K562 (cell line): ENCODE results near the gene NTSR1. TPM values are rescaled to one million over a fixed set of nuclear protein-coding genes. Genes with fewer than 3 reads are reported as not detected.

Source experiments
- ATAC-seq: fragments of 200-7000 bp; cut with Tn5 transposase; 3 replicates; pipeline ENCODE4 v1.9.1; 2020; ENCODE audit warnings: moderate library complexity
- BruUV-seq: library from RNA; stranded (reverse); fragments of 400-500 nt; replicated peaks from 2 replicates; lab custom pipeline; 2021; lab: Mats Ljungman, UMichigan
- CTCF ChIA-PET: fragments of 300-600 bp; formaldehyde crosslinking; extraction: SDS; loops from one replicate; lab custom pipeline; 2021; ENCODE audit warnings: low intra/inter-chr PET ratio; lab: Yijun Ruan, JAX
- POLR2A ChIA-PET: fragments of 300-600, 350-650 bp; sonication (Branson Sonifier 250); formaldehyde crosslinking; extraction: SDS; loops from one replicate; lab custom pipeline; 2021; ENCODE audit warnings: antibody characterized with exemption, inconsistent platforms; lab: Yijun Ruan, JAX
- DNase-seq, 4 experiments: peaks; one replicate each; pipeline versions ENCODE4 v3.0.0 to v3.0.0-alpha.2; 2011 to 2018; ENCODE audit warnings: low spot score in 3 of 4, mixed read lengths in 3 of 4; ENCODE audit errors: extremely low read depth in 1 of 4
- FAIRE-seq: peaks from 2 replicates; lab custom pipeline; 2011; peaks lifted over from hg19 to GRCh38; lab: Jason Lieb, UNC
- H2AFZ ChIP-seq: 2 replicates; pipeline ENCODE4 v1.6.0; 2011; ENCODE audit warnings: low read depth, low read length, control low read depth, inconsistent platforms
- H3K27ac ChIP-seq: fragments of 200-600 bp; 3 replicates; pipeline ENCODE4 v1.8.0; 2011; ENCODE audit warnings: low read depth, mild to moderate bottlenecking, control low read depth, inconsistent platforms, low read length, moderate library complexity, mixed read lengths; ENCODE audit errors: extremely low read depth
- H3K27me3 ChIP-seq, 2 experiments: fragments of 300-600 bp in 1 of 2; 2 replicates in 1 of 2; 3 replicates in 1 of 2; pipeline versions ENCODE4 v1.6.0 to v1.8.0; 2011; ENCODE audit warnings: inconsistent platforms in 2 of 2, low read length in 2 of 2, mild to moderate bottlenecking in 1 of 2, mixed read lengths in 1 of 2, moderate library complexity in 1 of 2; ENCODE audit not compliant: control insufficient read depth in 2 of 2, insufficient read depth in 2 of 2
- H3K36me3 ChIP-seq: fragments of 300-600 bp; 3 replicates; pipeline ENCODE4 v1.8.0; 2011; ENCODE audit warnings: mild to moderate bottlenecking, low read length, inconsistent platforms; ENCODE audit not compliant: control insufficient read depth, insufficient read depth
- H3K4me1 ChIP-seq, 2 experiments: fragments of 200-600 bp in 1 of 2; replicated peaks in 1 of 2; 2 replicates in 1 of 2; 3 replicates in 1 of 2; pipeline versions ENCODE4 v1.5.1 to v1.8.0; 2011; ENCODE audit warnings: inconsistent platforms in 2 of 2, low read length in 2 of 2, mild to moderate bottlenecking in 1 of 2, mixed read lengths in 1 of 2, moderate library complexity in 1 of 2; ENCODE audit not compliant: control insufficient read depth in 2 of 2, insufficient read depth in 2 of 2
- H3K4me2 ChIP-seq: 2 replicates; pipeline ENCODE4 v1.6.1; 2011; ENCODE audit warnings: low read length, control low read depth, inconsistent platforms, mixed read lengths; ENCODE audit not compliant: insufficient read depth
- H3K4me3 ChIP-seq: fragments of 200-600 bp; sonication (generic), shearing (Covaris generic); 2 replicates; pipeline ENCODE4 v1.5.1; 2016; ENCODE audit warnings: control low read depth, inconsistent platforms
- H3K79me2 ChIP-seq: fragments of 200-600 bp; 3 replicates; pipeline ENCODE4 v1.8.0; 2011; ENCODE audit warnings: low read length, inconsistent platforms; ENCODE audit not compliant: control insufficient read depth, insufficient read depth
- H3K9ac ChIP-seq, 2 experiments: 2 replicates each; pipeline versions ENCODE4 v1.6.0 to v1.6.1; 2011; ENCODE audit warnings: low read depth in 2 of 2, low read length in 2 of 2, control low read depth in 1 of 2, inconsistent platforms in 1 of 2, mild to moderate bottlenecking in 1 of 2, mixed read lengths in 1 of 2; ENCODE audit not compliant: insufficient read depth in 1 of 2
- H3K9me1 ChIP-seq: one replicate; pipeline ENCODE4 v1.6.0; 2011; ENCODE audit warnings: inconsistent platforms, mild to moderate bottlenecking, low read length, moderate library complexity; ENCODE audit not compliant: control insufficient read depth, insufficient read depth
- H3K9me3 ChIP-seq: replicated peaks from 2 replicates; pipeline ENCODE4 v1.5.1; 2011; ENCODE audit warnings: low read depth, low read length, inconsistent platforms; ENCODE audit not compliant: control insufficient read depth, insufficient read depth
- H4K20me1 ChIP-seq: replicated peaks from 2 replicates; pipeline ENCODE4 v1.6.1; 2011; ENCODE audit warnings: low read length, inconsistent platforms, mixed read lengths; ENCODE audit not compliant: control insufficient read depth, insufficient read depth
- OTX1 ChIP-seq: fragments of 450-650 bp; formaldehyde crosslinking; IDR thresholded peaks from 2 replicates; pipeline ENCODE4 v1.4.0; 2022; ENCODE audit warnings: mild to moderate bottlenecking
- WGBS: fragments of 100-300 bp; shearing (Covaris generic); methylation state at CpG from one replicate; pipeline ENCODE4 v1.1.6; 2016; ENCODE audit warnings: low coverage, mixed read lengths; ENCODE audit not compliant: insufficient coverage; ENCODE audit errors: missing lambda C conversion rate; 5-methylcytosine and 5-hydroxymethylcytosine counted together
- in situ Hi-C: fragments of 300-500 bp; cut with MboI; formaldehyde crosslinking; loops from 4 replicates; pipeline ENCODE4 v1.15.0; 2018; ENCODE audit warnings: inconsistent platforms, mixed read lengths
- intact Hi-C: fragments of 100-400 bp; cut with micrococcal nuclease; formaldehyde crosslinking; loops from 2 replicates; pipeline ENCODE4 v1.14.2; 2022
- polyA plus RNA-seq, 8 experiments: library from polyadenylated mRNA; depleted of rRNA in 4 of 8; stranded (reverse) in 5 of 8; unstranded in 3 of 8; fragments of >200 nt; fragmentation: Nextera tagmentation in 2 of 8; fragmentation: Illumina TruSeq in 1 of 8; extraction: Ambion mirVana in 2 of 8; extraction: Trizol in 1 of 8; gene quantifications; 2 replicates each; pipeline versions ENCODE4 v1.2.1 to v1.2.3, GENCODE V29; 2011 to 2014; ENCODE audit warnings: inconsistent platforms in 1 of 8, missing spikeins in 1 of 8
- total RNA-seq, 7 experiments: library from RNA; depleted of rRNA in 6 of 7; stranded (reverse); fragments of >200 nt in 6 of 7; fragmentation: Illumina TruSeq in 2 of 7; extraction: Trizol in 2 of 7; gene quantifications; 2 replicates each; pipeline versions ENCODE4 v1.2.1 to v1.2.3, GENCODE V29; 2011 to 2021; ENCODE audit warnings: low replicate concordance in 1 of 7
- TF ChIP-seq, protein P1 (sequence below): fragments of 450-650 bp; formaldehyde crosslinking; IDR thresholded peaks from 2 replicates; pipeline ENCODE4 v1.4.0; 2020; ENCODE audit warnings: mild to moderate bottlenecking, moderate library complexity

Gene NTSR1
- total and polyA plus RNA-seq, 9 of the 15 experiments (the other 6 are each of a cell fraction or from before 2014, with no cell fraction given): 0.04 to 0.40 (median 0.13) TPM; not detected in 3

DNA sequence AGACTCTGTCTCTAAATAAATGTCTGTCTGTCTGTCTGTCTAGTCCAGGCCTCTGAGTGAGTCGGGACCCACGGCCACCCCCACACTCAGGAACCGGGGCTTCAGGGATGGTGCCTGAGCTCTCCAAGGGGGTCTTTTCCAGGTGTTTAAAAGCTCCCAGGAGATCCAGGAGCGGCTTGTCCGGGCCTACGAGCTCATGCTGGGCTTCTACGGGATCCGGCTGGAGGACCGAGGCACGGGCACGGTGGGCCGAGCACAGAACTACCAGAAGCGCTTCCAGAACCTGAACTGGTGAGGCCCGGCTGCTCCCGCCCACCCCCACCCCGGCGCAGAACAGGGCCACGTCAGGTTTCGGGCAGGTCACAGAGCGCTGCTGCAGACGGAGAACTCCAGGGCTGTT is 102.7 kb downstream of the NTSR1 start:
- Histone ChIP-seq H3K9me1 (no peaks in the 10 kb centered on the region), H4K20me1 (peaks cover 4% of the 10 kb centered on the region), H3K27ac (no peak overlapping the region), H3K9ac (no peak overlapping the region), H3K9me3 (no peaks in the 10 kb centered on the region), H3K4me3 (no peak overlapping the region), H3K79me2 (peaks cover 9% of the 10 kb centered on the region; the same call in 1 of the 3 replicates), H2AFZ (no peak overlapping the region), H3K27me3 (peaks cover 0 to 8% of the 10 kb centered on the region in 2 experiments; a peak in 2 of 5 replicates), H3K4me1 (peaks cover 3 to 74% of the 10 kb centered on the region in 2 experiments; a peak in 3 of 5 replicates), H3K4me2 (no peak overlapping the region), H3K36me3 (peaks cover 57% of the 10 kb centered on the region; the same call in 2 of the 3 replicates)
- ATAC-seq (no peak), DNase-seq (no peak), FAIRE-seq (no peak)
- WGBS: 91% methylated on average over 4 of the region's 21 CpGs
- intact Hi-C loops: no loop called here
- ChIA-PET CTCF (no interaction called here), POLR2A (no interaction called here)
- TF ChIP-seq OTX1 (CRISPR knock-in tag): no peak
- in situ Hi-C loops: no loop called here
- no TSS peak for BruUV-seq

DNA sequence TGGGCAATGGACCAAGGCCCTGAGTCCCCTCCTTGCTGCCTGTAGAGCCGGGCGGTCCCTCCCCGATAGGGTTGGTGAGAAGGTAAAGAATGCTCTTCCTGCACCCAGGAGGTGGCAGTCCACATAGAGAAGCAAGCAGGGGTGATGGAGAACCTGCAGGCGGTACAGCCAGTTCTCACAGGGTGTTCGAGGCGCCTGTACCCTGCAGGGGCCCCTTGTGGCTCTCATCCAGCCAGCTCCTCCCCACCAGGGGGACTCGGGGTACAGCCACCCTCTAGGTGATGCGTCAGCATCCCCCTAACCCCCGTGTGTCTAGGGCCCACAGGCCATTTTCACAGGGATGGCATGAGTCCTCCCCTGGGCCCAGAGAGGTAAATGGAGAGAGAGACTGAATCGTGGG is 103.1 kb downstream of the NTSR1 start:
- TF ChIP-seq, protein P1, sequence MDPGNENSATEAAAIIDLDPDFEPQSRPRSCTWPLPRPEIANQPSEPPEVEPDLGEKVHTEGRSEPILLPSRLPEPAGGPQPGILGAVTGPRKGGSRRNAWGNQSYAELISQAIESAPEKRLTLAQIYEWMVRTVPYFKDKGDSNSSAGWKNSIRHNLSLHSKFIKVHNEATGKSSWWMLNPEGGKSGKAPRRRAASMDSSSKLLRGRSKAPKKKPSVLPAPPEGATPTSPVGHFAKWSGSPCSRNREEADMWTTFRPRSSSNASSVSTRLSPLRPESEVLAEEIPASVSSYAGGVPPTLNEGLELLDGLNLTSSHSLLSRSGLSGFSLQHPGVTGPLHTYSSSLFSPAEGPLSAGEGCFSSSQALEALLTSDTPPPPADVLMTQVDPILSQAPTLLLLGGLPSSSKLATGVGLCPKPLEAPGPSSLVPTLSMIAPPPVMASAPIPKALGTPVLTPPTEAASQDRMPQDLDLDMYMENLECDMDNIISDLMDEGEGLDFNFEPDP (CRISPR knock-in tag): no peak
- WGBS: 82% methylated on average over 9 of the region's 10 CpGs
- in situ Hi-C loops (no loop called here), intact Hi-C loops (no loop called here)
- H3K9me3 ChIP-seq: no peaks in the 10 kb centered on the region
- H3K4me1 ChIP-seq: peaks cover 3 to 75% of the 10 kb centered on the region in 2 experiments; a peak in 3 of 5 replicates
- ATAC-seq (no peak), DNase-seq (no peak), FAIRE-seq (no peak)
- peaks cover 0 to 10% of the 10 kb centered on the region in 2 experiments; a peak in 3 of 5 replicates for H3K27me3 ChIP-seq
- ChIA-PET CTCF (no interaction called here), POLR2A (interaction anchor here (0.6 kb wide), 1 partner anchor 400 kb away, joined by 3 read pairs; no protein-coding TSS in a partner anchor)
- peaks cover 4% of the 10 kb centered on the region for H4K20me1 ChIP-seq
- peaks cover 57% of the 10 kb centered on the region; the same call in 2 of the 3 replicates for H3K36me3 ChIP-seq
- H3K9me1 ChIP-seq: no peaks in the 10 kb centered on the region
- no peak overlapping the region for H2AFZ ChIP-seq
- no peak overlapping the region for H3K4me2 ChIP-seq
- peaks cover 5% of the 10 kb centered on the region; the same call in 1 of the 3 replicates for H3K79me2 ChIP-seq
- H3K27ac ChIP-seq: no peak overlapping the region
- no peak overlapping the region; a peak in 1 of 4 replicates for H3K9ac ChIP-seq
- no TSS peak for BruUV-seq
- H3K4me3 ChIP-seq: no peak overlapping the region

Other genes starting within 250 kb of the NTSR1 start
Only the 7 nearest of the 9 such genes appear.
- 16.2 and 26.3 TPM in 2 replicates for gene SLCO4A1, start 66.3 kb upstream of the NTSR1 start, total RNA-seq (2014; rRNA removed)
- 6.8 and 7.3 TPM in 2 replicates for gene SLCO4A1, start 66.3 kb upstream of the NTSR1 start, total RNA-seq (2014; rRNA removed; fragmentation: Illumina TruSeq; extraction: Trizol)
- 12.1 and 13.9 TPM in 2 replicates for gene SLCO4A1, start 66.3 kb upstream of the NTSR1 start, total RNA-seq (2015; rRNA removed; fragmentation: Illumina TruSeq; extraction: Trizol)
- gene SLCO4A1, start 66.3 kb upstream of the NTSR1 start, total RNA-seq (2021): 21.9 and 25.2 TPM in 2 replicates
- gene SLCO4A1, start 66.3 kb upstream of the NTSR1 start, polyA plus RNA-seq (2011; rRNA removed): 12.3 and 13.2 TPM in 2 replicates
- gene SLCO4A1, start 66.3 kb upstream of the NTSR1 start, polyA plus RNA-seq (2014; fragmentation: Illumina TruSeq; extraction: Trizol): 13.6 and 15.4 TPM in 2 replicates
- 1 to 10 TPM; 1.6 to 3.1 TPM for gene SLCO4A1, start 66.3 kb upstream of the NTSR1 start, polyA plus RNA-seq (2014; fragmentation: Nextera tagmentation; extraction: Ambion mirVana)
- gene SLCO4A1, start 66.3 kb upstream of the NTSR1 start, polyA plus RNA-seq (2014; rRNA removed): 12.8 and 17.7 TPM in 2 replicates
- 31.3 and 37.0 TPM in 2 replicates for gene MRGBP, start 87.6 kb downstream of the NTSR1 start, total RNA-seq (2014; rRNA removed)
- 18.1 TPM in 2 replicates for gene MRGBP, start 87.6 kb downstream of the NTSR1 start, total RNA-seq (2014; rRNA removed; fragmentation: Illumina TruSeq; extraction: Trizol)
- gene MRGBP, start 87.6 kb downstream of the NTSR1 start, total RNA-seq (2015; rRNA removed; fragmentation: Illumina TruSeq; extraction: Trizol): 25.2 and 25.7 TPM in 2 replicates
- 25.1 and 26.1 TPM in 2 replicates for gene MRGBP, start 87.6 kb downstream of the NTSR1 start, total RNA-seq (2021)
- gene MRGBP, start 87.6 kb downstream of the NTSR1 start, polyA plus RNA-seq (2011; rRNA removed): 18.7 and 20.7 TPM in 2 replicates
- gene MRGBP, start 87.6 kb downstream of the NTSR1 start, polyA plus RNA-seq (2014; fragmentation: Illumina TruSeq; extraction: Trizol): 18.4 and 21.0 TPM in 2 replicates
- gene MRGBP, start 87.6 kb downstream of the NTSR1 start, polyA plus RNA-seq (2014; fragmentation: Nextera tagmentation; extraction: Ambion mirVana): 1 to 10 TPM; 1.9 to 2.8 TPM
- 26.3 and 26.7 TPM in 2 replicates for gene MRGBP, start 87.6 kb downstream of the NTSR1 start, polyA plus RNA-seq (2014; rRNA removed)
- 56.3 and 56.5 TPM in 2 replicates for gene OGFR, start 96.0 kb downstream of the NTSR1 start, total RNA-seq (2014; rRNA removed)
- 8.9 and 10.3 TPM in 2 replicates for gene OGFR, start 96.0 kb downstream of the NTSR1 start, total RNA-seq (2014; rRNA removed; fragmentation: Illumina TruSeq; extraction: Trizol)
- gene OGFR, start 96.0 kb downstream of the NTSR1 start, total RNA-seq (2015; rRNA removed; fragmentation: Illumina TruSeq; extraction: Trizol): 17.5 and 18.7 TPM in 2 replicates
- 33.1 and 36.5 TPM in 2 replicates for gene OGFR, start 96.0 kb downstream of the NTSR1 start, total RNA-seq (2021)
- gene OGFR, start 96.0 kb downstream of the NTSR1 start, polyA plus RNA-seq (2011; rRNA removed): 23.3 and 25.4 TPM in 2 replicates
- gene OGFR, start 96.0 kb downstream of the NTSR1 start, polyA plus RNA-seq (2014; fragmentation: Illumina TruSeq; extraction: Trizol): 16.6 and 22.0 TPM in 2 replicates
- gene OGFR, start 96.0 kb downstream of the NTSR1 start, polyA plus RNA-seq (2014; fragmentation: Nextera tagmentation; extraction: Ambion mirVana): under 1 TPM; 0.39 TPM
- gene OGFR, start 96.0 kb downstream of the NTSR1 start, polyA plus RNA-seq (2014; rRNA removed): 34.2 and 36.7 TPM in 2 replicates
- gene COL9A3, start 108.2 kb downstream of the NTSR1 start, total RNA-seq (2014; rRNA removed): 0.77 and 1.9 TPM in 2 replicates
- 0.18 and 0.51 TPM in 2 replicates for gene COL9A3, start 108.2 kb downstream of the NTSR1 start, total RNA-seq (2014; rRNA removed; fragmentation: Illumina TruSeq; extraction: Trizol)
- 0.98 and 1.4 TPM in 2 replicates for gene COL9A3, start 108.2 kb downstream of the NTSR1 start, total RNA-seq (2015; rRNA removed; fragmentation: Illumina TruSeq; extraction: Trizol)
- gene COL9A3, start 108.2 kb downstream of the NTSR1 start, total RNA-seq (2021): 1.3 and 1.7 TPM in 2 replicates
- 1.3 and 2.5 TPM in 2 replicates for gene COL9A3, start 108.2 kb downstream of the NTSR1 start, polyA plus RNA-seq (2011; rRNA removed)
- gene COL9A3, start 108.2 kb downstream of the NTSR1 start, polyA plus RNA-seq (2014; fragmentation: Illumina TruSeq; extraction: Trizol): 0.48 and 0.76 TPM in 2 replicates
- gene COL9A3, start 108.2 kb downstream of the NTSR1 start, polyA plus RNA-seq (2014; fragmentation: Nextera tagmentation; extraction: Ambion mirVana): under 1 TPM in 1 of 2 experiments, not detected in 1; 0.14 TPM
- 3.0 and 3.6 TPM in 2 replicates for gene COL9A3, start 108.2 kb downstream of the NTSR1 start, polyA plus RNA-seq (2014; rRNA removed)
- gene TCFL5, start 153.0 kb downstream of the NTSR1 start, total RNA-seq (2014; rRNA removed): 11.1 and 11.2 TPM in 2 replicates
- gene TCFL5, start 153.0 kb downstream of the NTSR1 start, total RNA-seq (2014; rRNA removed; fragmentation: Illumina TruSeq; extraction: Trizol): 7.4 and 7.9 TPM in 2 replicates
- gene TCFL5, start 153.0 kb downstream of the NTSR1 start, total RNA-seq (2015; rRNA removed; fragmentation: Illumina TruSeq; extraction: Trizol): 9.2 and 10.2 TPM in 2 replicates
- 11.1 and 12.6 TPM in 2 replicates for gene TCFL5, start 153.0 kb downstream of the NTSR1 start, total RNA-seq (2021)
- 8.5 and 12.2 TPM in 2 replicates for gene TCFL5, start 153.0 kb downstream of the NTSR1 start, polyA plus RNA-seq (2011; rRNA removed)
- gene TCFL5, start 153.0 kb downstream of the NTSR1 start, polyA plus RNA-seq (2014; fragmentation: Illumina TruSeq; extraction: Trizol): 5.9 and 7.9 TPM in 2 replicates
- 1 to 10 TPM in 1 of 2 experiments, under 1 TPM in 1; 1.00 to 1.1 TPM for gene TCFL5, start 153.0 kb downstream of the NTSR1 start, polyA plus RNA-seq (2014; fragmentation: Nextera tagmentation; extraction: Ambion mirVana)
- 9.1 and 10.5 TPM in 2 replicates for gene TCFL5, start 153.0 kb downstream of the NTSR1 start, polyA plus RNA-seq (2014; rRNA removed)
- 31.2 and 36.7 TPM in 2 replicates for gene DIDO1, start 217.7 kb downstream of the NTSR1 start, total RNA-seq (2014; rRNA removed)
- 22.2 and 23.4 TPM in 2 replicates for gene DIDO1, start 217.7 kb downstream of the NTSR1 start, total RNA-seq (2014; rRNA removed; fragmentation: Illumina TruSeq; extraction: Trizol)
- gene DIDO1, start 217.7 kb downstream of the NTSR1 start, total RNA-seq (2015; rRNA removed; fragmentation: Illumina TruSeq; extraction: Trizol): 26.8 and 27.1 TPM in 2 replicates
- gene DIDO1, start 217.7 kb downstream of the NTSR1 start, total RNA-seq (2021): 38.2 and 43.6 TPM in 2 replicates
- 40.5 and 50.2 TPM in 2 replicates for gene DIDO1, start 217.7 kb downstream of the NTSR1 start, polyA plus RNA-seq (2011; rRNA removed)
- gene DIDO1, start 217.7 kb downstream of the NTSR1 start, polyA plus RNA-seq (2014; fragmentation: Illumina TruSeq; extraction: Trizol): 37.4 and 37.9 TPM in 2 replicates
- gene DIDO1, start 217.7 kb downstream of the NTSR1 start, polyA plus RNA-seq (2014; fragmentation: Nextera tagmentation; extraction: Ambion mirVana): 1 to 10 TPM; 4.4 to 4.8 TPM
- gene DIDO1, start 217.7 kb downstream of the NTSR1 start, polyA plus RNA-seq (2014; rRNA removed): 44.3 and 46.8 TPM in 2 replicates
- gene GID8, start 229.3 kb downstream of the NTSR1 start, total RNA-seq (2014; rRNA removed): 22.2 and 26.0 TPM in 2 replicates
- gene GID8, start 229.3 kb downstream of the NTSR1 start, total RNA-seq (2014; rRNA removed; fragmentation: Illumina TruSeq; extraction: Trizol): 21.8 and 23.4 TPM in 2 replicates
- gene GID8, start 229.3 kb downstream of the NTSR1 start, total RNA-seq (2015; rRNA removed; fragmentation: Illumina TruSeq; extraction: Trizol): 22.4 and 23.0 TPM in 2 replicates
- 29.0 and 31.6 TPM in 2 replicates for gene GID8, start 229.3 kb downstream of the NTSR1 start, total RNA-seq (2021)
- gene GID8, start 229.3 kb downstream of the NTSR1 start, polyA plus RNA-seq (2011; rRNA removed): 24.6 and 26.3 TPM in 2 replicates
- 22.2 TPM in 2 replicates for gene GID8, start 229.3 kb downstream of the NTSR1 start, polyA plus RNA-seq (2014; fragmentation: Illumina TruSeq; extraction: Trizol)
- gene GID8, start 229.3 kb downstream of the NTSR1 start, polyA plus RNA-seq (2014; fragmentation: Nextera tagmentation; extraction: Ambion mirVana): 10 to 100 TPM in 1 of 2 experiments, 1 to 10 TPM in 1; 7.5 to 12.9 TPM
- 24.9 and 25.7 TPM in 2 replicates for gene GID8, start 229.3 kb downstream of the NTSR1 start, polyA plus RNA-seq (2014; rRNA removed)